SK-N-SH (cell line): ENCODE measurements around the gene FBF1. TPM values are rescaled to one million over a fixed set of nuclear protein-coding genes. Genes with fewer than 3 reads are reported as not detected.
"Not testable (repeated sequence)": the region's sequence is repeated elsewhere in the genome, so short reads cannot be mapped to it uniquely, and the experiment has no call there.

Source experiments
- CTCF ChIA-PET: fragments of 300-600, 350-600 bp; formaldehyde crosslinking; extraction: SDS; loops from one replicate; lab custom pipeline; 2021; lab: Yijun Ruan, JAX
- POLR2A ChIA-PET: fragments of 350-600 bp; sonication (Branson Sonifier 250); formaldehyde crosslinking; extraction: SDS; loops from one replicate; lab custom pipeline; 2020; ENCODE audit warnings: antibody characterized with exemption, inconsistent platforms; lab: Yijun Ruan, JAX
- DNase-seq: peaks from one replicate; pipeline ENCODE4 v3.0.0; 2012
- H2AFZ ChIP-seq: fragments of 200-600 bp; sonication (generic); 2 replicates; pipeline ENCODE4 v1.8.1; 2016; ENCODE audit warnings: antibody characterized with exemption, mild to moderate bottlenecking, low read depth
- H3F3A ChIP-seq: fragments of 200-600 bp; sonication (generic); replicated peaks from 2 replicates; pipeline ENCODE3; 2016; ENCODE audit warnings: antibody characterized with exemption, mild to moderate bottlenecking; ENCODE audit not compliant: insufficient read depth
- H3K27ac ChIP-seq, 2 experiments: fragments of 200-500 bp in 1 of 2; fragments of 200-600 bp in 1 of 2; sonication (Bioruptor generic) in 1 of 2; sonication (generic), shearing (Covaris generic) in 1 of 2; 2 replicates each; pipeline versions ENCODE4 v1.5.1 to v1.6.1; 2014 to 2016; ENCODE audit warnings: low read depth in 2 of 2, inconsistent platforms in 1 of 2, low read length in 1 of 2, mild to moderate bottlenecking in 1 of 2, mixed read lengths in 1 of 2
- H3K27me3 ChIP-seq: fragments of 200-600 bp; sonication (generic), shearing (Covaris generic); 2 replicates; pipeline ENCODE4 v1.6.1; 2016; ENCODE audit warnings: mixed run types; ENCODE audit not compliant: insufficient read depth
- H3K36me3 ChIP-seq, 2 experiments: fragments of 200-500 bp in 1 of 2; fragments of 200-600 bp in 1 of 2; sonication (Bioruptor generic) in 1 of 2; sonication (generic) in 1 of 2; replicated peaks in 1 of 2; 2 replicates each; pipeline versions ENCODE3 to v1.5.1; 2014 to 2016; ENCODE audit warnings: low read length in 1 of 2, mild to moderate bottlenecking in 1 of 2; ENCODE audit not compliant: insufficient read depth in 2 of 2, control insufficient read depth in 1 of 2
- H3K4me1 ChIP-seq, 2 experiments: fragments of 200-500 bp in 1 of 2; fragments of 200-600 bp in 1 of 2; sonication (Bioruptor generic) in 1 of 2; sonication (generic), shearing (Covaris generic) in 1 of 2; 2 replicates each; pipeline versions ENCODE4 v1.5.1 to v1.6.1; 2014 to 2016; ENCODE audit warnings: low read depth in 1 of 2, low read length in 1 of 2, mixed run types in 1 of 2; ENCODE audit not compliant: insufficient read depth in 2 of 2, control insufficient read depth in 1 of 2
- H3K4me2 ChIP-seq: fragments of 200-600 bp; sonication (generic), shearing (Covaris generic); 2 replicates; pipeline ENCODE4 v1.6.1; 2017; ENCODE audit warnings: mixed run types
- H3K4me3 ChIP-seq, 2 experiments: fragments of 200-500 bp in 1 of 2; fragments of 200-600 bp in 1 of 2; sonication (Bioruptor generic) in 1 of 2; sonication (generic), shearing (Covaris generic) in 1 of 2; 2 replicates each; pipeline versions ENCODE4 v1.5.1 to v1.8.1; 2014 to 2016; ENCODE audit warnings: low read depth in 2 of 2, inconsistent platforms in 1 of 2, low read length in 1 of 2, mild to moderate bottlenecking in 1 of 2, mixed read lengths in 1 of 2, moderate library complexity in 1 of 2
- H3K79me2 ChIP-seq: fragments of 200-600 bp; sonication (generic); 2 replicates; pipeline ENCODE4 v1.8.1; 2017; ENCODE audit warnings: mild to moderate bottlenecking; ENCODE audit not compliant: insufficient read depth
- H3K9ac ChIP-seq: fragments of 200-600 bp; sonication (generic); 2 replicates; pipeline ENCODE4 v1.6.1; 2017; ENCODE audit warnings: mixed run types
- H3K9me2 ChIP-seq: fragments of 200-600 bp; sonication (generic); 2 replicates; pipeline ENCODE4 v1.6.1; 2017; ENCODE audit warnings: mixed run types
- H3K9me3 ChIP-seq: fragments of 200-600 bp; sonication (generic); 2 replicates; pipeline ENCODE4 v1.6.1; 2017; ENCODE audit warnings: mixed run types, mild to moderate bottlenecking, moderate library complexity
- H4K20me1 ChIP-seq: fragments of 200-600 bp; sonication (generic); 2 replicates; pipeline ENCODE4 v1.6.1; 2017; ENCODE audit warnings: mild to moderate bottlenecking, mixed run types; ENCODE audit not compliant: insufficient read depth
- CHD2 ChIP-seq: fragments of 150-350 bp; IDR thresholded peaks from 2 replicates; pipeline ENCODE4 v1.6.1; 2018; ENCODE audit warnings: low read length; ENCODE audit not compliant: partially characterized antibody
- ELF1 ChIP-seq: IDR thresholded peaks from 2 replicates; pipeline ENCODE4 v1.4.0; 2012
- FOXM1 ChIP-seq: IDR thresholded peaks from 2 replicates; pipeline ENCODE4 v1.4.0; 2012; ENCODE audit warnings: low read depth, mild to moderate bottlenecking
- MXI1 ChIP-seq: IDR thresholded peaks from 2 replicates; pipeline ENCODE4 v1.6.1; 2012; ENCODE audit warnings: mild to moderate bottlenecking, low read depth, low read length, improper control_type of control experiment
- NFIC ChIP-seq: IDR thresholded peaks from 2 replicates; pipeline ENCODE4 v1.4.0; 2012; ENCODE audit warnings: borderline replicate concordance
- POLR2AphosphoS5 ChIP-seq: IDR thresholded peaks from 2 replicates; pipeline ENCODE4 v1.6.1; 2012; ENCODE audit warnings: low read depth, low read length
- RAD21 ChIP-seq: IDR thresholded peaks from 2 replicates; pipeline ENCODE4 v1.6.1; 2012; ENCODE audit warnings: mild to moderate bottlenecking, low read length
- RXRA ChIP-seq: IDR thresholded peaks from 2 replicates; pipeline ENCODE4 v1.4.0; 2012; ENCODE audit warnings: low read depth, mild to moderate bottlenecking, borderline replicate concordance
- TAF1 ChIP-seq: IDR thresholded peaks from 2 replicates; pipeline ENCODE4 v1.6.1; 2012; ENCODE audit warnings: low read depth, mild to moderate bottlenecking, low read length, moderate library complexity, borderline replicate concordance
- ZBTB33 ChIP-seq: IDR thresholded peaks from 2 replicates; pipeline ENCODE4 v1.4.0; 2012; ENCODE audit warnings: low read depth, borderline replicate concordance
- WGBS: methylation state at CpG from one replicate; pipeline ENCODE4 v1.1.6; 2017; ENCODE audit warnings: low lambda C conversion rate; 5-methylcytosine and 5-hydroxymethylcytosine counted together
- polyA plus RNA-seq, 3 experiments: library from polyadenylated mRNA; depleted of rRNA; stranded (reverse); fragments of >200 nt; gene quantifications; 2 replicates each; pipeline ENCODE4 v1.2.3, GENCODE V29; 2012
- TF ChIP-seq, protein P1 (sequence below): IDR thresholded peaks from 2 replicates; pipeline ENCODE4 v1.4.0; 2012; ENCODE audit warnings: low read depth, borderline replicate concordance
- TF ChIP-seq, protein P2 (sequence below): IDR thresholded peaks from 2 replicates; pipeline ENCODE4 v1.6.1; 2012; ENCODE audit warnings: mild to moderate bottlenecking, low read depth, low read length, moderate library complexity

The FBF1 gene
- polyA plus RNA-seq, 1 of the 3 experiments (the other 2 are of a cell fraction) = 19.0 TPM

DNA sequence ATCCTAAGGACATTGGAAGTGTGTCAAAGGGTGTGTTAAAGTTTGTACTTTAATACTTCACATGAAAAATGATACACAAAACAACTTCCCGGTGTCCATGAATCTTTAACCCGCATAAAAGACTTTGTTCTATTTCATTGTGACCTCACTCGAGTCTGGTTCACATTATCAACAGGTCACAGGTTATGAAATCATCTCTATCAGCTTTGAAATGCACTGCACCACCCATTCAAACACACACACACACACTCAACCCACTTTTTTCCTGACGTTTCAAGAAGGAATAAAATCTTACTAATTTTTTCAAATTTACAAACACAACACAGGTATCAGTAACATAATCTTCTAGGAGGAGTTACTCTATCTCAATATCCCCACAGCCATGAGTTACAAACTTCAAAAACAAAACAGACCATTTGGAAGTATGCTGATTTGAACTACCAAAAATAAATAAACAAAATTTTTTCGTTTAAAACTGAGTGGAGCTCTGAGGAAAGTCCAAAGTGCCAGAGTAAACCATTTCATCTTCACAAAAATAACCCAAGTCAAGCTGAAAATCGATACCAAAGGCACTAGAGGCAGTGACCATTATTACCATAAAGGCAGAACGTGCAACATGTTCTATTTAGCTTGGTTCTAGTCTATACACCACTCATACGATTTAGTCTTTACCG lies 35.5 kb upstream of the FBF1 start:
- Histone ChIP-seq H3K79me2 (peaks cover 83% of the 10 kb centered on the region), H3F3A (peaks cover 19% of the 10 kb centered on the region), H3K9me2 (no peaks in the 10 kb centered on the region), H3K27ac (no peak overlapping the region), H4K20me1 (no peaks in the 10 kb centered on the region), H3K9me3 (no peaks in the 10 kb centered on the region), H3K9ac (no peak overlapping the region), H3K27me3 (no peaks in the 10 kb centered on the region)
- no peak for DNase-seq
- WGBS = 60% methylated on average over 9 of the region's 9 CpGs
- POLR2A ChIA-PET = interaction anchor here (0.6 kb wide), 1 partner anchor 195 kb away, joined by 3 read pairs; no protein-coding TSS in a partner anchor
- TF ChIP-seq POLR2AphosphoS5 = no peak
- TF ChIP-seq NFIC = no peak
- TF ChIP-seq RAD21 = no peak
- TF ChIP-seq, protein P1, sequence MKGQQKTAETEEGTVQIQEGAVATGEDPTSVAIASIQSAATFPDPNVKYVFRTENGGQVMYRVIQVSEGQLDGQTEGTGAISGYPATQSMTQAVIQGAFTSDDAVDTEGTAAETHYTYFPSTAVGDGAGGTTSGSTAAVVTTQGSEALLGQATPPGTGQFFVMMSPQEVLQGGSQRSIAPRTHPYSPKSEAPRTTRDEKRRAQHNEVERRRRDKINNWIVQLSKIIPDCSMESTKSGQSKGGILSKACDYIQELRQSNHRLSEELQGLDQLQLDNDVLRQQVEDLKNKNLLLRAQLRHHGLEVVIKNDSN = no peak
- TF ChIP-seq TAF1 = no peak
- no peak for TF ChIP-seq FOXM1
- TF ChIP-seq, protein P2, sequence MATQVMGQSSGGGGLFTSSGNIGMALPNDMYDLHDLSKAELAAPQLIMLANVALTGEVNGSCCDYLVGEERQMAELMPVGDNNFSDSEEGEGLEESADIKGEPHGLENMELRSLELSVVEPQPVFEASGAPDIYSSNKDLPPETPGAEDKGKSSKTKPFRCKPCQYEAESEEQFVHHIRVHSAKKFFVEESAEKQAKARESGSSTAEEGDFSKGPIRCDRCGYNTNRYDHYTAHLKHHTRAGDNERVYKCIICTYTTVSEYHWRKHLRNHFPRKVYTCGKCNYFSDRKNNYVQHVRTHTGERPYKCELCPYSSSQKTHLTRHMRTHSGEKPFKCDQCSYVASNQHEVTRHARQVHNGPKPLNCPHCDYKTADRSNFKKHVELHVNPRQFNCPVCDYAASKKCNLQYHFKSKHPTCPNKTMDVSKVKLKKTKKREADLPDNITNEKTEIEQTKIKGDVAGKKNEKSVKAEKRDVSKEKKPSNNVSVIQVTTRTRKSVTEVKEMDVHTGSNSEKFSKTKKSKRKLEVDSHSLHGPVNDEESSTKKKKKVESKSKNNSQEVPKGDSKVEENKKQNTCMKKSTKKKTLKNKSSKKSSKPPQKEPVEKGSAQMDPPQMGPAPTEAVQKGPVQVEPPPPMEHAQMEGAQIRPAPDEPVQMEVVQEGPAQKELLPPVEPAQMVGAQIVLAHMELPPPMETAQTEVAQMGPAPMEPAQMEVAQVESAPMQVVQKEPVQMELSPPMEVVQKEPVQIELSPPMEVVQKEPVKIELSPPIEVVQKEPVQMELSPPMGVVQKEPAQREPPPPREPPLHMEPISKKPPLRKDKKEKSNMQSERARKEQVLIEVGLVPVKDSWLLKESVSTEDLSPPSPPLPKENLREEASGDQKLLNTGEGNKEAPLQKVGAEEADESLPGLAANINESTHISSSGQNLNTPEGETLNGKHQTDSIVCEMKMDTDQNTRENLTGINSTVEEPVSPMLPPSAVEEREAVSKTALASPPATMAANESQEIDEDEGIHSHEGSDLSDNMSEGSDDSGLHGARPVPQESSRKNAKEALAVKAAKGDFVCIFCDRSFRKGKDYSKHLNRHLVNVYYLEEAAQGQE = no peak
- TF ChIP-seq, all 33 proteins: peak for 0
- H3K36me3 ChIP-seq = peaks cover 10 to 47% of the 10 kb centered on the region in 2 experiments
- H3K4me1 ChIP-seq = peaks cover 0 to 10% of the 10 kb centered on the region in 2 experiments; a peak in 3 of 4 replicates
- H2AFZ ChIP-seq = no peak overlapping the region
- H3K4me2 ChIP-seq = peak overlapping the region; percentile 88
- H3K4me3 ChIP-seq = peak overlapping the region in 1 of 2 experiments; percentile 9; a peak in 1 of 4 replicates
- CTCF ChIA-PET = interaction anchor here (0.9 to 1.8 kb wide), 6 partner anchors 11 to 38 kb away, joined by 3 to 6 read pairs (median 3); partner anchors contain the start of genes CDK3 and FBF1

DNA sequence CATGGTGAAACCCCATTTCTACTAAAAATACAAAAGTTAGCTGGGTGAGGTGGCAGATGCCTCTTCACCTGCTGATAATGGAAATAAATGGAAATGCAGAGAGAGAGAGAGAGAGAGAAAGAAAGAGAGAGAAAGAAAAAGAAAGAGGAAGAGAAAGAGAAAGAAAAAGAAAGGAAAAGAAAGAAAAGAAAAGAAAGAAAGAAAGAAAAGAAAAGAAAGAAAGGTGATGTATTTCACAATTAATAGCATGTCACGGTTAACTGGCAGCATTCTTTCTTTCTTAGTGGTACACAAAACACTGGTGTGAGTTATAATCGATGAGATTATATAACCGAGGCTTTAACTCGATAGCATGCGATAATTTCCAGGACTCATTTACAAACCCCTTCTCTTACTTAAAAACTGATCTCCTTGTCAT lies 34.9 kb upstream of the FBF1 start:
- no peak for TF ChIP-seq CHD2
- TF ChIP-seq RXRA = no peak
- no peak for TF ChIP-seq ELF1
- TF ChIP-seq ZBTB33 = no peak
- no peak for TF ChIP-seq MXI1
- Histone ChIP-seq H3K4me2 (peak overlapping the region; percentile 88; the same call in 1 of the 2 replicates), H3K9ac (no peak overlapping the region), H3F3A (peaks cover 15% of the 10 kb centered on the region), H3K27me3 (no peaks in the 10 kb centered on the region), H3K36me3 (peaks cover 10 to 50% of the 10 kb centered on the region in 2 experiments), H3K9me2 (no peaks in the 10 kb centered on the region), H4K20me1 (no peaks in the 10 kb centered on the region; the same call in 1 of the 2 replicates), H3K79me2 (peaks cover 83% of the 10 kb centered on the region), H3K9me3 (no peaks in the 10 kb centered on the region), H3K27ac (no peak overlapping the region), H3K4me1 (peaks cover 0 to 10% of the 10 kb centered on the region in 2 experiments; a peak in 3 of 4 replicates), H2AFZ (no peak overlapping the region), H3K4me3 (no peak overlapping the region)
- DNase-seq = no peak
- ChIA-PET CTCF (interaction anchor here (1.6 to 1.9 kb wide), 3 partner anchors 14 to 39 kb away, joined by 3 to 6 read pairs (median 4); no protein-coding TSS in a partner anchor), POLR2A (no interaction called here)
- WGBS = 90% methylated on average over 5 of the region's 5 CpGs

DNA sequence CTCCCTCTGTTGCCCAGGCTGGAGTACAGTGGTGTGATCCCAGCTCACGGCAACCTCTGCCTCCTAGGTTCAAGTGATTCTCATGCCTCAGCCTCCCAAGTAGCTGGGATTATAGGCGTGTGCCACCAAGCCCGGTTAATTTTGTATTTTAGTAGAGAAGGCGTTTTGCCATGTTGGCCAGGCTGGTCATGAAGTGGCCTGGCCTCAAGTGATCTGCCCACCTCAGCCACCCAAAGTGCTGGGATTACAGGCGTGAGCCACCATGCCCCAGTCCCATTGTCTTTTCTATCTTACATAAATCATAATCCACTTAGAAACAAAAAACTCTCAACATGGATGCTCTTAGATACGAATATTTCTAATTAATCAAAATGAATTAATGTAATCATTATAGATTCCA lies 34.3 kb upstream of the FBF1 start:
- H3K9ac ChIP-seq, H3K27me3 ChIP-seq, DNase-seq, POLR2A ChIA-PET, H3K4me3 ChIP-seq, H3K27ac ChIP-seq, H2AFZ ChIP-seq, H3K4me2 ChIP-seq, H4K20me1 ChIP-seq, H3K9me3 ChIP-seq, H3K9me2 ChIP-seq: not testable (repeated sequence)
- WGBS = 96% methylated on average over 6 of the region's 6 CpGs
- H3K79me2 ChIP-seq = peaks cover 83% of the 10 kb centered on the region
- CTCF ChIA-PET = interaction anchor here (1.6 to 1.9 kb wide), 2 partner anchors 14 to 39 kb away, joined by 3 to 4 read pairs; no protein-coding TSS in a partner anchor
- H3F3A ChIP-seq = peaks cover 15% of the 10 kb centered on the region
- H3K4me1 ChIP-seq = peaks cover 1 to 10% of the 10 kb centered on the region in 2 experiments; a peak in 3 of 4 replicates
- H3K36me3 ChIP-seq = peaks cover 10 to 55% of the 10 kb centered on the region in 2 experiments
